Calu3 (cell line): ENCODE measurements around the gene ELOVL3. TPM values are rescaled to one million over a fixed set of nuclear protein-coding genes. Genes with fewer than 3 reads are reported as not detected.

ENCODE experiments used
- BruUV-seq: library from RNA; stranded (reverse); fragments of 400-500 nt; replicated peaks from 2 replicates; lab custom pipeline; 2021; lab: Mats Ljungman, UMichigan
- CTCF ChIA-PET: fragments of 300-600 bp; sonication (Branson Sonifier 250); formaldehyde crosslinking; loops from one replicate; lab custom pipeline; 2022; ENCODE audit warnings: antibody characterized with exemption; lab: Charles Lee
- DNase-seq: peaks from one replicate; pipeline ENCODE4 v3.0.0; 2022
- H3K27ac Mint-ChIP-seq: one replicate; pipeline ENCODE4 v1.8.0; 2022; ENCODE audit warnings: mixed read lengths; ENCODE audit not compliant: unreplicated experiment
- H3K27me3 Mint-ChIP-seq: one replicate; pipeline ENCODE4 v1.8.0; 2022; ENCODE audit warnings: mixed read lengths; ENCODE audit not compliant: unreplicated experiment
- H3K36me3 Mint-ChIP-seq: one replicate; pipeline ENCODE4 v1.8.0; 2022; ENCODE audit warnings: mild to moderate bottlenecking, moderate library complexity, mixed read lengths; ENCODE audit not compliant: insufficient read depth, unreplicated experiment
- H3K4me1 Mint-ChIP-seq: one replicate; pipeline ENCODE4 v1.8.0; 2022; ENCODE audit warnings: mild to moderate bottlenecking, low read depth, mixed read lengths; ENCODE audit not compliant: unreplicated experiment
- H3K4me3 Mint-ChIP-seq: one replicate; pipeline ENCODE4 v1.8.0; 2022; ENCODE audit warnings: mild to moderate bottlenecking, low read depth, moderate library complexity, mixed read lengths; ENCODE audit not compliant: unreplicated experiment
- H3K9me3 Mint-ChIP-seq: one replicate; pipeline ENCODE4 v1.8.0; 2022; ENCODE audit warnings: low read depth, mixed read lengths; ENCODE audit not compliant: unreplicated experiment
- CTCF ChIP-seq: fragments of 200-600 bp; IDR thresholded peaks from one replicate; pipeline ENCODE4 v1.8.0; 2022; ENCODE audit warnings: antibody characterized with exemption; ENCODE audit not compliant: unreplicated experiment
- intact Hi-C: fragments of 100-400 bp; cut with micrococcal nuclease; formaldehyde crosslinking; loops from one replicate; pipeline ENCODE4 v1.10.0; 2022; ENCODE audit not compliant: unreplicated experiment
- total RNA-seq: library from RNA; stranded (reverse); gene quantifications from 2 replicates; pipeline ENCODE4 v1.2.3, GENCODE V29; 2022

Gene ELOVL3
- total RNA-seq, 1 experiment from 2014 or later: 0.35 TPM

- H3K4me1 Mint-ChIP-seq: peaks cover 4% of the 10 kb centered on the region
- H3K36me3 Mint-ChIP-seq: no peaks in the 10 kb centered on the region
- H3K4me3 Mint-ChIP-seq: no peak overlapping the region
- no peak for TF ChIP-seq CTCF
- intact Hi-C loops: no loop called here
- CTCF ChIA-PET: no interaction called here
- BruUV-seq: no TSS peak
- no peak overlapping the region for H3K27ac Mint-ChIP-seq
- no peaks in the 10 kb centered on the region for H3K9me3 Mint-ChIP-seq
- no peak for DNase-seq
- H3K27me3 Mint-ChIP-seq: no peaks in the 10 kb centered on the region
These were observed 48.0 kb downstream of the ELOVL3 start for GRCh38 chr10:102274062-102274461.

GRCh38 chr10:102275343-102275742, 49.2 kb downstream of the ELOVL3 start:
- CTCF ChIA-PET: no interaction called here
- no peaks in the 10 kb centered on the region for H3K4me1 Mint-ChIP-seq

GRCh38 chr10:102279104-102279503, 53.0 kb downstream of the ELOVL3 start:
- Mint-ChIP-seq H3K4me1 (no peaks in the 10 kb centered on the region), H3K36me3 (no peaks in the 10 kb centered on the region), H3K4me3 (no peak overlapping the region), H3K27me3 (no peaks in the 10 kb centered on the region), H3K27ac (no peak overlapping the region), H3K9me3 (no peaks in the 10 kb centered on the region)
- TF ChIP-seq CTCF: no peak
- no peak for DNase-seq
- BruUV-seq: no TSS peak
- CTCF ChIA-PET: interaction anchor here (0.6 kb wide), 1 partner anchor 1249 kb away, joined by 3 read pairs; no protein-coding TSS in a partner anchor
- intact Hi-C loops: no loop called here

More at GRCh38 chr10:102275343-102275742, 49.2 kb downstream of the ELOVL3 start:
- intact Hi-C loops: no loop called here
- BruUV-seq: no TSS peak
- no peak for DNase-seq
- Mint-ChIP-seq H3K36me3 (no peaks in the 10 kb centered on the region), H3K27ac (no peak overlapping the region), H3K9me3 (no peaks in the 10 kb centered on the region), H3K4me3 (no peak overlapping the region), H3K27me3 (no peaks in the 10 kb centered on the region)
- no peak for TF ChIP-seq CTCF

Other genes starting within 250 kb of the ELOVL3 start
- gene ARMH3, start 170.1 kb upstream of the ELOVL3 start, total RNA-seq: 14.1 and 14.5 TPM in 2 replicates
- 14.7 and 16.9 TPM in 2 replicates for gene HPS6, start 160.9 kb upstream of the ELOVL3 start, total RNA-seq
- gene LDB1, start 105.9 kb upstream of the ELOVL3 start, total RNA-seq: 25.8 and 27.5 TPM in 2 replicates
- 43.9 and 49.3 TPM in 2 replicates for gene PPRC1, start 93.3 kb upstream of the ELOVL3 start, total RNA-seq
- gene NOLC1, start 73.9 kb upstream of the ELOVL3 start, total RNA-seq: 78.4 and 93.3 TPM in 2 replicates
- gene PITX3, start 15.2 kb downstream of the ELOVL3 start, total RNA-seq: not detected in 2 replicates
- gene GBF1, start 19.2 kb downstream of the ELOVL3 start, total RNA-seq: 34.6 and 36.1 TPM in 2 replicates
- 64.7 and 72.9 TPM in 2 replicates for gene NFKB2, start 169.4 kb downstream of the ELOVL3 start, total RNA-seq
- 0.34 and 0.35 TPM in 2 replicates for gene PSD, start 192.5 kb downstream of the ELOVL3 start, total RNA-seq
- 5.5 and 6.4 TPM in 2 replicates for gene FBXL15, start 194.5 kb downstream of the ELOVL3 start, total RNA-seq
- gene CUEDC2, start 206.3 kb downstream of the ELOVL3 start, total RNA-seq: 38.1 and 43.8 TPM in 2 replicates
- 0.57 and 0.59 TPM in 2 replicates for gene C10orf95, start 225.2 kb downstream of the ELOVL3 start, total RNA-seq